Vagina (tissue), 2 donors: ENCODE data around the gene SCO1. TPM values are rescaled to one million over a fixed set of nuclear protein-coding genes. Genes with fewer than 3 reads are reported as not detected.
A peak's percentile ranks its signal among the peaks of the same experiment; 100 is the strongest.
"Not testable (repeated sequence)": the region's sequence is repeated elsewhere in the genome, so short reads cannot be mapped to it uniquely, and the experiment has no call there.

Source experiments
- DNase-seq, 2 donors: peaks; one replicate each; pipeline ENCODE4 v3.0.0-alpha.2; 2017; ENCODE audit errors: extremely low spot score in 2 of 2
- H3K27ac ChIP-seq: fragments of 200-600 bp; sonication (generic); one replicate; pipeline ENCODE4 v1.5.1; 2019
- H3K27me3 ChIP-seq: fragments of 200-600 bp; sonication (generic); one replicate; pipeline ENCODE4 v1.5.1; 2019
- H3K36me3 ChIP-seq, 2 donors: fragments of 200-600 bp; sonication (generic); one replicate each; pipeline ENCODE4 v1.5.1; 2017 to 2019
- H3K4me1 ChIP-seq: fragments of 200-600 bp; sonication (generic); one replicate; pipeline ENCODE4 v1.5.1; 2019
- H3K4me3 ChIP-seq, 2 donors: fragments of 200-600 bp; sonication (generic); 1 replicate in 1 of 2; 2 replicates in 1 of 2; pipeline ENCODE4 v1.5.1; 2016 to 2019
- H3K9me3 ChIP-seq: fragments of 200-600 bp; sonication (generic); one replicate; pipeline ENCODE4 v1.5.1; 2019
- POLR2A ChIP-seq, 2 donors: fragments of 450-650 bp; IDR thresholded peaks; one replicate each; pipeline ENCODE4 v1.6.1; 2017; ENCODE audit warnings: antibody characterized with exemption in 2 of 2, mild to moderate bottlenecking in 2 of 2, moderate library complexity in 2 of 2
- POLR2AphosphoS5 ChIP-seq, 2 donors: sonication (generic); formaldehyde crosslinking; IDR thresholded peaks; one replicate each; pipeline ENCODE4 v1.9.0; 2017; ENCODE audit warnings: antibody characterized with exemption in 2 of 2, mild to moderate bottlenecking in 2 of 2, low read depth in 1 of 2; ENCODE audit not compliant: insufficient read depth in 1 of 2
- intact Hi-C: fragments of 100-400 bp; cut with DNase I; formaldehyde crosslinking; loops from one replicate; pipeline ENCODE4 v1.15.1; 2023
- total RNA-seq: library from RNA; depleted of rRNA; stranded (reverse); fragments of >200 nt; gene quantifications from one replicate; pipeline ENCODE4 v1.2.3, GENCODE V29; 2016
- TF ChIP-seq, protein P1 (sequence below), 3 experiments: fragments of 450-650 bp in 2 of 3; fragments of 200-600 bp in 1 of 3; sonication (generic) in 1 of 3; IDR thresholded peaks; one replicate each; pipeline ENCODE4 v1.5.1; 2017 to 2019; ENCODE audit warnings: antibody characterized with exemption in 3 of 3, mild to moderate bottlenecking in 2 of 3, moderate library complexity in 2 of 3

SCO1 gene
- total RNA-seq, 1 donor from 2014 or later: 38.8 TPM

DNA sequence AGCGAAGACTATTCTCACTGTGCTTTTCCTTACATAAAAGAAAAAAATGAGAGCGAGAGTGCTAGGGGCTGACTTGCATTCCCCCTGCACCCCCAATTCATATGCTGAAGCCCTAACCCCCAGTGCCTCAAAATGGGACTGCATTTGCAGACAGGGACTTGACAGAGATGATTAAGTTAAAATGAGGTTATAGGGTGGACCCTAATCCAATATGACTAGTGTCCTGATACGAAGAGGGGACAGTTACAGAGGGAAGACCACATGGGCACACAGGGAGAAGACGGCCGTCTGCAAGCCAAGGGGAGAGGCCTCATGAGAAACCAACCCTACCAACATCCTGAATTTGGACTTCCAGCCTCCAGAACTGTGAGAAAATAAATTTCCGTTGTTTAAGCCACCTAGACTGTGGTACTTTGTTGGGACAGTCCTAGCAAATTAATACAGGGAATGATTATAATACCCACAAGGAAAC is 34.1 kb upstream of the SCO1 start:
- DNase-seq: peak in 1 of 2 donors; percentile 83
- no peaks in the 10 kb centered on the region for H3K36me3 ChIP-seq
- peak overlapping the region; percentile 95 for H3K27ac ChIP-seq
- no peaks in the 10 kb centered on the region for H3K27me3 ChIP-seq
- no peak overlapping the region for H3K4me3 ChIP-seq
- TF ChIP-seq, protein P1, sequence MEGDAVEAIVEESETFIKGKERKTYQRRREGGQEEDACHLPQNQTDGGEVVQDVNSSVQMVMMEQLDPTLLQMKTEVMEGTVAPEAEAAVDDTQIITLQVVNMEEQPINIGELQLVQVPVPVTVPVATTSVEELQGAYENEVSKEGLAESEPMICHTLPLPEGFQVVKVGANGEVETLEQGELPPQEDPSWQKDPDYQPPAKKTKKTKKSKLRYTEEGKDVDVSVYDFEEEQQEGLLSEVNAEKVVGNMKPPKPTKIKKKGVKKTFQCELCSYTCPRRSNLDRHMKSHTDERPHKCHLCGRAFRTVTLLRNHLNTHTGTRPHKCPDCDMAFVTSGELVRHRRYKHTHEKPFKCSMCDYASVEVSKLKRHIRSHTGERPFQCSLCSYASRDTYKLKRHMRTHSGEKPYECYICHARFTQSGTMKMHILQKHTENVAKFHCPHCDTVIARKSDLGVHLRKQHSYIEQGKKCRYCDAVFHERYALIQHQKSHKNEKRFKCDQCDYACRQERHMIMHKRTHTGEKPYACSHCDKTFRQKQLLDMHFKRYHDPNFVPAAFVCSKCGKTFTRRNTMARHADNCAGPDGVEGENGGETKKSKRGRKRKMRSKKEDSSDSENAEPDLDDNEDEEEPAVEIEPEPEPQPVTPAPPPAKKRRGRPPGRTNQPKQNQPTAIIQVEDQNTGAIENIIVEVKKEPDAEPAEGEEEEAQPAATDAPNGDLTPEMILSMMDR (IDR thresholded peaks at IDR 0.05): no peak
- TF ChIP-seq POLR2A (IDR thresholded peaks at IDR 0.05) (no peak), POLR2AphosphoS5 (IDR thresholded peaks at IDR 0.05; ENCODE audit: insufficient read depth in 1 of 2, low read depth in 1 of 2) (no peak)
- H3K9me3 ChIP-seq: no peaks in the 10 kb centered on the region
- peaks cover 11% of the 10 kb centered on the region for H3K4me1 ChIP-seq
- intact Hi-C loops: no loop called here

DNA sequence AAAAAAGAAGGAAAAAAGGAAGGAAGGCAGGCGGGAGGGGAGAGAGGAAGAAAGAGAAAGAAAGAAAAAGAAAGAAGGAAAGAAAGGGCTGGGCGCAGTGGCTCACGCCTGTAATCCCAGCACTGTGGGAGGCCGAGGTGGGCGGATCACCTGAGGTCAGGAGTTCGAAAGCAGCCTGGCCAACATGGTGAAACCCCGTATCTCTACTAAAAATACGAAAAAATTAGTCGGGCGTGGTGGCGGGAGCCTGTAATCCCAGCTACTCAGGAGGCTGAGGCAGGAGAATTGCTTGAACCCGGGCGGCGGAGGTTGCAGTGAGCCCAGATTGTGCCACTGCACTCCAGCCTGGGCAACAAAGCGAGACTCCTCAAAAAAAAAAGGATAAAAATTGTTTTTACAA is 32.9 kb upstream of the SCO1 start:
- peak overlapping the region; percentile 95 for H3K27ac ChIP-seq
- DNase-seq: peak in 1 of 2 donors; percentile 27
- intact Hi-C loops, H3K27me3 ChIP-seq, H3K9me3 ChIP-seq, H3K36me3 ChIP-seq: not testable (repeated sequence)
- peaks cover 11% of the 10 kb centered on the region for H3K4me1 ChIP-seq
- peak overlapping the region; percentile 74 to 79 for H3K4me3 ChIP-seq

DNA sequence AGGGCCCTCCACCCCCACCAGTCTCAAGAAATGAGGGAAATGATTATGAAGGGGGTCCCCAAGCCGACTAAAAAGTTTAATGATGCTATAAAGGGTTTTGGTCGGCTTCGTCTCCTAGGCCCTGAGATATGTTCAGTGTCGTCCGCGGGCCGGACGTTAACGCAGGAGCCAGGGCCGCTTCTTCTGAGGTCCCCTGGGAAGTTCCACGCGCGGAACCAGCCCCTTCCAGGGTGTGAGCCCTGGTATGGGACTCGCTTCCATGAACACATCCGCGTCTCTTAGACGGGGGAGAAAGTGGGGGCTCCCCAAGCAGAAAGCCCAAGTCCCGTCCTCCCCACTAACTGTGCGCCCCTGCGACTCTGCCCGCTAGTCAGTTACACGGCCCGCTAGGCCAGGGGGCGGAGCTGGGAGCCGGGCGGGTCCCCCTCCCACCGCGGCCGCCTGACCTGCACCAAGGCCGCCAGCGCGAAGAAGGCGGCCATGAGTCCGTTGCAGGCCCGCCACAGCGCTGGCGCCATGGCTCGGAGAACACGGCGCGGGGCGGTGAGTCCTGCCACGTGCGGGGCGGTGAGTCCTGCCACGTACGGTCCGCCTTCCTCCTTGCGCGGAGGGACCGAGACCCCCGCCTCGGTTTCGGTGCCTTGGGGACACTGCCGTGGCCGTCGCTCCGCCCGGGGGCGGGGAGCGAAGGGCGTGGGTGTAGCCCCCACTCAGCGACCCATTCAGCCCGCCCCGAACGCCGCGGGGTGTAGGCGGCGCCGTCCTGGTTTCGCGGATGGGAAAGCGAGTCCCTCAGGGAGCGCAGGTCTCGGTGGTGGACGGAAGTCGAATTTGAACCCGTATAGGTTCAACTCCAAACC is 32.2 kb upstream of the SCO1 start, which contains the start of gene TMEM220:
TMEM220 (minus strand) TSS at position 690 of the 860 bp plus-strand sequence; CDS start at position 518, 172 bp downstream.
- peak in 1 of 2 donors; percentile 92 for DNase-seq
- intact Hi-C loops: no loop called here
- TF ChIP-seq POLR2AphosphoS5 (IDR thresholded peaks at IDR 0.05; ENCODE audit: insufficient read depth in 1 of 2, low read depth in 1 of 2) (peak in 1 of 2 donors; percentile 95), POLR2A (IDR thresholded peaks at IDR 0.05) (peak in 1 of 2 donors; percentile 34)
- TF ChIP-seq, protein P1 (IDR thresholded peaks at IDR 0.05): no peak

DNA sequence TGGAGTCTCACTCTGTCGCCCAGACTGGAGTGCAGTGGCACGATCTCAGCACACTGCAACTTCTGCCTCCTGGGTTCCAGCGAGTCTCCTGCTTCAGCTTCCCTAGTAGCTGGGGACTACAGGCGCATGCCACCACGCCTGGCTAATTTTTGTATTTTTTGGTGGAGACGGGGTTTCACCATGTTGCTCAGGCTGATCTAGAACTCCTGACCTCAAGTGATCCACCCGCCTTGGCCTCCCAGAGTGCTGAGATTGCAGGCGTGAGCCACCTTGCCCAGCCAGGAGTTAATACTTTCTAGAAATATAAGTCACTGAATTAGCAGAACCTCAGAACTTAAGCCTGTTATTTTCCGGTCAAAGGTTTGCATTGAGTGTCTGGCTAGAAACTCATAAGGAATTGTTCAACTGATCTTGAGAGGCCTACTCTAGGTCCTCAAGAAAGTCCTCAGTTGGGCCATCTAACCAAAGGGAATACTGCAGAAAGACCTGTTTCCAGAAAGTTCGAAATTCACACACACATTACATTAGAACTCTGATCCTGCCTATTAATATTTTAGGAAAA is 31.1 kb upstream of the SCO1 start:
- DNase-seq: peak in 1 of 2 donors; percentile 87
- H3K36me3 ChIP-seq: peaks cover 0 to 5% of the 10 kb centered on the region in 2 donors
- peak overlapping the region; percentile 95 for H3K27ac ChIP-seq
- H3K27me3 ChIP-seq: no peaks in the 10 kb centered on the region
- no peaks in the 10 kb centered on the region for H3K9me3 ChIP-seq
- TF ChIP-seq POLR2AphosphoS5 (IDR thresholded peaks at IDR 0.05; ENCODE audit: insufficient read depth in 1 of 2, low read depth in 1 of 2) (no peak), POLR2A (IDR thresholded peaks at IDR 0.05) (no peak)
- TF ChIP-seq, protein P1 (IDR thresholded peaks at IDR 0.05): no peak
- intact Hi-C loops: no loop called here
- H3K4me3 ChIP-seq: no peak overlapping the region
- peaks cover 11% of the 10 kb centered on the region for H3K4me1 ChIP-seq

More for the DNA sequence above, 32.2 kb upstream of the SCO1 start, which contains the start of gene TMEM220:
- Histone ChIP-seq H3K36me3 (no peaks in the 10 kb centered on the region), H3K27ac (peak within 1 kb of the TSS; percentile 95), H3K4me1 (peaks cover 11% of the 10 kb centered on the region), H3K4me3 (peak within 1 kb of the TSS; percentile 74 to 79), H3K9me3 (no peaks in the 10 kb centered on the region), H3K27me3 (no peaks in the 10 kb centered on the region)

DNA sequence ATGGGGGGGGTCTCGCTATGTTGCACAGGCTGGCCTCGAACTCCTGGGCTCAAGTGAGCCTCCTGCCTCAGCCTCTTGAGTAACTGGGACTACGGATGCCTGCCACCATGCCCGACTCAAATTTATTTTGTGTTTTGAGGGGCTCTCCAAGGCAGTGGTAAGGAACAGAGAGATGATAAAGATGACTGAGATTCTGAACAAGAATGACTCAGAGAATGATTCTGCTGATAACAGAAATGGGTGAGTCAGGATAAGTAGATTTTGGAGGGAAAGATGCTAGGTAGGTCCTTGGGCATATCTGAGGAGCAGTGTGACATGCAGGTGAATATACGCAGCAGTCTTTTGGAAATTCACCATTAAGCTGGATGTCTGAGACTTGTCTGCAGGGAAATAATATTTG is 29.9 kb upstream of the SCO1 start:
- intact Hi-C loops: no loop called here
- no peak overlapping the region for H3K27ac ChIP-seq
- no peak overlapping the region for H3K4me3 ChIP-seq
- TF ChIP-seq, protein P1 (IDR thresholded peaks at IDR 0.05): no peak
- TF ChIP-seq POLR2AphosphoS5 (IDR thresholded peaks at IDR 0.05; ENCODE audit: insufficient read depth in 1 of 2, low read depth in 1 of 2) (no peak), POLR2A (IDR thresholded peaks at IDR 0.05) (no peak)
- no peaks in the 10 kb centered on the region for H3K9me3 ChIP-seq
- peaks cover 0 to 16% of the 10 kb centered on the region in 2 donors for H3K36me3 ChIP-seq
- DNase-seq: peak in 1 of 2 donors; percentile 40
- peaks cover 11% of the 10 kb centered on the region for H3K4me1 ChIP-seq
- H3K27me3 ChIP-seq: no peaks in the 10 kb centered on the region
